Myocyte (in vitro differentiated cells): Measurements from ENCODE around the gene TMC4. TPM values are rescaled to one million over a fixed set of nuclear protein-coding genes. Genes with fewer than 3 reads are reported as not detected.
A peak's percentile ranks its signal among the peaks of the same experiment; 100 is the strongest.
"Not testable (repeated sequence)": the region's sequence is repeated elsewhere in the genome, so short reads cannot be mapped to it uniquely, and the experiment has no call there.

Source experiments
- DNase-seq: peaks from one replicate; pipeline ENCODE4 v3.0.0-alpha.2; 2012; ENCODE audit warnings: low read depth
- polyA plus RNA-seq: library from polyadenylated mRNA; unstranded; fragments of >200 nt; gene quantifications from one replicate; pipeline ENCODE4 v1.2.1, GENCODE V29; 2012; ENCODE audit warnings: missing spikeins
- total RNA-seq: library from RNA; depleted of rRNA; stranded (reverse); fragments of >200 nt; gene quantifications from 2 replicates; pipeline ENCODE4 v1.2.3, GENCODE V29; 2014

TMC4 gene, protein sequence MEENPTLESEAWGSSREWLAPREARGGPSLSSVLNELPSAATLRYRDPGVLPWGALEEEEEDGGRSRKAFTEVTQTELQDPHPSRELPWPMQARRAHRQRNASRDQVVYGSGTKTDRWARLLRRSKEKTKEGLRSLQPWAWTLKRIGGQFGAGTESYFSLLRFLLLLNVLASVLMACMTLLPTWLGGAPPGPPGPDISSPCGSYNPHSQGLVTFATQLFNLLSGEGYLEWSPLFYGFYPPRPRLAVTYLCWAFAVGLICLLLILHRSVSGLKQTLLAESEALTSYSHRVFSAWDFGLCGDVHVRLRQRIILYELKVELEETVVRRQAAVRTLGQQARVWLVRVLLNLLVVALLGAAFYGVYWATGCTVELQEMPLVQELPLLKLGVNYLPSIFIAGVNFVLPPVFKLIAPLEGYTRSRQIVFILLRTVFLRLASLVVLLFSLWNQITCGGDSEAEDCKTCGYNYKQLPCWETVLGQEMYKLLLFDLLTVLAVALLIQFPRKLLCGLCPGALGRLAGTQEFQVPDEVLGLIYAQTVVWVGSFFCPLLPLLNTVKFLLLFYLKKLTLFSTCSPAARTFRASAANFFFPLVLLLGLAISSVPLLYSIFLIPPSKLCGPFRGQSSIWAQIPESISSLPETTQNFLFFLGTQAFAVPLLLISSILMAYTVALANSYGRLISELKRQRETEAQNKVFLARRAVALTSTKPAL
- 0.86 and 4.2 TPM in 2 replicates for total RNA-seq
- polyA plus RNA-seq: 1.7 TPM

DNA sequence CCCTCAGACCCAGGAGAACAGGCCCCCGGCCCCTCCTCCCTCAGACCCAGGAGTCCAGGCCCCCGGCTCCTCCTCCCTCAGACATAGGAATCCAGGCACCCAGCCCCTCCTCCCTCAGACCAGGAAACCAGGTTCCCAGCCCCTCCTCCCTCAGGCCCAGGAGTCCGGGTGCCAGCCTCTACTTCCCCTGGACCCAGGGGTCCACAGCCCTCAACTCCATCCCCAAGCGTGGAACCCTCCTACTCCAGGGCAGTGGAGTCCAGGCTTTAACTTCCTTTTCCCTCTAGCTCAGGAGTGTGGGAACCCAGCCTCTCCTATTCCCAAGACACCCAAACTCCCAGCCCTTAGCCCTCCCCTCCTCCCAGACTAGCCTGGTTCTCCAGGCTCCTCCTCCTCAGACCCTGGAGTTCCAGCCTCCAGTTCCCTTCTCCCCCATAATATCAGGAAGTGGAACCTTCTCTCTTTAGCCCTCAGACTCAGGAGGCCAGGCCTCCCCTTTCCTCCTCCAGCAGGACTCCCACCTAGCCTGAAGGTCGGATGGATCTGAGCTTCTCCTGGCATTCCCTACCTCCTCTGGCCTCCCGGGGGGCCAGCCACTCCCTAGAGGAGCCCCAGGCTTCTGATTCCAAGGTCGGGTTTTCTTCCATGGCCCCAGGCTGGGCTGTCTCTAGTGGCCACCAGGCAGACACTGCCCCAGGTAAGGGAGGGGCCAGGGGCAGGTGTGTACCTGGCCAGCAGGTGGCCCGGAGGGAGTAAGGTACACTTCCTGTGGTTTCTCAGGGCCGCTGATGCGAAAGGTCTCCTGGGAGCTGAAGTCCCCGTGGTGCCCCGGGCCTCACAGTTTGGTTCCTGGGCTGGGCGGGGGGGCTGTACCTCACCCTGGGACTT lies at the start of gene TMC4:
TSS of gene TMC4 (minus strand) at position 690 of the 888 bp plus-strand sequence. CDS start at position 647, 43 bp downstream.
- no peak for DNase-seq

DNA sequence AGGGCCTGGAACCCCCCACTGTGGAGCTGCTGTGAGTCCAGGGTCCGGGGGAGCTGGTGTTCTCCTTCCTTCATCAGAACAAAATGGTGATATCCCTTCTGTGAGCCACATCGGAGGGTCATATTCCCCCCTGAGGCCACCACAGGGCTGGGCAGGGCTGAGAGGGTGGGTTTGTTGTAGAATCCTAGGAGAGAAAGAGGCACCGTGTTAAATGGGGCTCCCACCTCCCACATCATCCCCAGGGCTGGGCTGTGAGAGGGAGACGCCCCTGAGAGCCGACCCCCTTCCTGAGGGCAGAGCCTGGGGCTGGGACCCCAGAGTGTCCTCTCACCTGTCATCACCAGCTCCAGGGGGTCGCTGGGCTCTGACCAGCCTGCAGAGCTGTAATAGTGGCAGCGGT lies 49.0 kb upstream of the TMC4 start:
- not testable (repeated sequence) for DNase-seq

DNA sequence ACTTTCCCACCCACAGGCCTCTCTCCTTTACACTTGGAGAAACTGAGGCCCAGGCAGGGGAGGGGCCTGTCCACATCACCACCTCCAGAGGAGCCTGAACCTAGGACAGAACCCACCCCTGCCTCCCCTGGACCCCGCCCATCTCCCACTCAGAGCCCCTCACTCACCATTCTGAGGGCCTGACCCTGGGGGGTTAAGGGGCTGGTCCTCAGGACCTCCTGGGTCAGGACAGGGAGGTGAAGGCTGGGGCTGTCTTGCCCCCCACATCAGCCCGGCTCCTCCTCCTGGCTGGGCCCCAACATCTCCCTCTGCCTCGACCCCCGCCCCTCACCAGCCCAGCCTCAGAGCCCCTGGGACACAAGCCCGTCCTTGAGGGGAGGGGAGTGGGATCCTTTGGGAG lies 46.7 kb upstream of the TMC4 start:
- not testable (repeated sequence) for DNase-seq

DNA sequence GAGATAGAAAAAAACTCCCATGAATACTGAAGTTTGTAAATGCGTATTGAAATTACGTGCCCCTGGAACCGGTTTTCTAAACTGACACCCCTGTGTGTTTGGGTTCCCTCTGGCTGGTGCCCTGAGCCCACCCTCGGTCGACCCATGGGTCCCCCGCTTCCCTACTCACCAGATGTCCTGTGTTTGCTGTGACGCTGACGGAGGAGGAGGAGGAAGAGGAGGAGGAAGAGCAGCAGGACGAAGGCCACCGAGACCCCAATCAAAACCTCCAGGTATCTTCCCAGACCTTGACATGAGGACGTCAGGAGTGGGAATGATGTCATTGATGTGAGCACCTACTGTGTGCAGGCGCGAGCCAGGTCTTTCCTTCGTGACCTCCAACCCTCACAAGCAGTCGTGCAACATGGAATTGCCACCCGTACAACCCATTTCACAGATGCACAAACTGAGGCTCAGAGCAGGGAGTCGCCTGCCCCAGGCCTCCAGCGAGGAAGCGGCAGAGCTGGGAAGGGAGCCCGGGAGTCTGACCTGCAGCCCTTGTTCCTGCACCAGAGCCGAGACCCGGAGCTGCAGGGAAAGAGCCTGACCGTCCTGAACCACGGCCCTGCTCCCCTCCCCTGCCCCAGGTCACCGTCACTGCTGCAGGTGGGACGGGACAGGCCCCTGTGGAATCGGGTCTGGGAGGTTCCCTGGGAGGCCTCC lies 46.2 kb upstream of the TMC4 start:
- no peak for DNase-seq

DNA sequence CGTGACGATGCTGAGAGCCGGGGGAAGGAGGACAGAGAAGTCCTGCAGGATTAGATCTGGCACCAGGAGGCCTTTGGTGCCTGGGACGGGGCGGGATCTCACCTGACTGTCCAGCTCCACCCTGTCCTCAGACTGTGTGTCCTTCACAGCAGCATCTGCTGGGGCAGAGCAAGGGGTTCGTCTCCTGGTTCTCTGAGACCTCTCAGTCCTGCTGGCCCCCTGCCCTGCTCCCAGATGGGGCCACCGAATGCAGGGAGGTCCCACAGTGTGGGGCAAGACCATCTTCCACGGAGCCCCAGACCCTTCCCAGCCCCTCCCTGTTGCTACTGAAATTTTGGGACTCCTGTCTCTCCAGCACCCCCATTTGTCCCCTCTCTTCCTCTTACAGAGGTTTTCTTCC lies 45.3 kb upstream of the TMC4 start:
- no peak for DNase-seq

DNA sequence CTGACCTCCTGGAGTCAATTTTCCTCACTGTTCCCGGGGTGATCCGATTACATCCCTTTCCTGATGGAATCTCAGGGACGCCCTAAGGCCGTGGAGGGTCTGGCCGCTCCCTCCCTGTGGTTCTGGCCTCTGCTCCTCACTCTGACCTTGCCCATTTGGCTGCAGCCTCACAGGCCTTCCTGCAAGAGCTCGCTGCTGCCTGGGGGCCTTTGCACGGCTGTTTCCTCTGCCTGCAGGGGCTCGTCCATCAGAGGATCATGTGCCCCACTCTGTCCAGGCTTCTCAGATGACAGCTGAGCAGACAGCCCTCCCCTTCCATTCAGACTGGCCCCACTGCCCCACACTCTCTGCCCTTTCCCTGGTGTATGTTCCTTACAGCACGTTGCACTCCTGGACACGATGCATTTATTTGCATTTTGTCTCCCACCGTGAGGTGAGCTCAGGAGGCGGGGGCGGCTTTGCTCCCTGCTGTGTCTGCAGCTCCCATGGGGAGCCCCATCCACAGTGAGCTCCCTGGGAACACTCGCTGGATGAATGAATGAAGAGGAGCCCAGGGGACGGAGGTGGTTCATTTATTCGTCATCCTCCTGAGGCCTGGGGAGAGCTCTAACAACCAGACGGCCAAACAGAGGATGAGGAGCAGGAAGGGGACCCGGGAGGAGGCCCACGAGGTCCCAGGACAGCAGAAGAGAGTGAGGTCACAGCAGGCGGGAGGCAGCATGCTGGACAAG lies 44.7 kb upstream of the TMC4 start:
- not testable (repeated sequence) for DNase-seq

DNA sequence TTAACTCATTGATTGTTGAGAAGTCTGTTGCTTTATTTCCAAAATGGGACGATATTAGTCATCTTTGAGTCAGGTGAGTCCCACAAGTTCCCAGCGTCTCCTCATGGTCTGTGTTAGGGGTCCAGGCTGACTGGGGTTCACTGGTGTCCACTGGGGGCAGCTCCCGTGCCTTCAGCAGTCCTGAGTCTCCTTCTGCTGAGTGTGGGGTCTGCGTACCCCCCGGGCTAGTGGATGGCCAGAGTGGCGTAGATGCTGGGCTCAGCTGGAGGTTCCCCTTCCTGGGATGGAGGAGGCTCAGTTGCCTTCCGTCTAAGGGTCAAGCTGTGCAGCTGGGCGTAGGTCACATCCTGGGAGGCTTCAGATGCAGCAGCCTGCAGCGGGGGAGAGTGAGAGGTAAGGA lies 43.9 kb upstream of the TMC4 start:
- no peak for DNase-seq

DNA sequence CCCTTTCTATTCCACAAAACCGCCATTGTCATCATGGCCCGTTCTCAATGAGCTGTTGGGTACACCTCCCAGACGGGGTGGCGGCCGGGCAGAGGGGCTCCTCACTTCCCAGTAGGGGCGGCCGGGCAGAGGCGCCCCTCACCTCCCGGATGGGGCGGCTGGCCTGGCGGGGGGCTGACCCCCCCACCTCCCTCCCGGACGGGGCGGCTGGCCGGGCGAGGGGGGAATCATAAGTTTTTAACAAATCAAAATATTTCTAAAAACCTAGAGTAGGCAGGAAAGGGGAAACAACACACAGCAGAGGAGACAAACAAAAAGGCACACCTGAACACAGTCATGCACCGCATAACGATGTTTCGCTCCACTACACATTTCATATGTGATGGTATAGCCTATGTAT lies 41.8 kb upstream of the TMC4 start:
- not testable (repeated sequence) for DNase-seq

DNA sequence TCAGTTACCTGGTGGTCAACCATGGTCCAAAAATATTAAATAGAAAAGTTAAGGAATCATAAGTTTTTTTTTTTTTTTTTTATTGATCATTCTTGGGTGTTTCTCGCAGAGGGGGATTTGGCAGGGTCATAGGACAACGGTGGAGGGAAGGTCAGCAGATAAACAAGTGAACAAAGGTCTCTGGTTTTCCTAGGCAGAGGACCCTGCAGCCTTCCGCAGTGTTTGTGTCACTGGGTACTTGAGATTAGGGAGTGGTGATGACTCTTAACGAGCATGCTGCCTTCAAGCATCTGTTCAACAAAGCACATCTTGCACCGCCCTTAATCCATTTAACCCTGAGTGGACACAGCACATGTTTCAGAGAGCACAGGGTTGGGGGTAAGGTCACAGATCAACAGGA lies 41.3 kb upstream of the TMC4 start:
- not testable (repeated sequence) for DNase-seq

DNA sequence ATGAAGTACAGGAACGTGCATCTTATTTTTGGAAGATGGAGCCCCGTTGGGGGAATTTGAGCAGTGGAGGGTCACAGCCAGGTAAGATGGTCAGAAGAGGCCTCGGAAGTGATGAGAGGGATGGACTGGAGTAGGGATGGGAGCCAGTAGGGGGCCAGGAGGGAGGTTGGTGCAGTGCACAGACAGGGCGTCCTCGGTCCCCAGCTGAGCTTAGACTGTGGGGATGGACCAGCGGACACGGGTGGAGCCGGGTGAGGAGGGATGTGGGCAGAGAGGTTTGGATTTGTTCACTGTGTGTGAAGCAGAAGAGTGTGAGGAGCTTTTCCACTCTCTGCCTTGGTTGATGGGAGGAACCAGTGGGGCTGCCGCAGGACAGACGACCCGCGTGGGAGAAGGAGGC lies 38.3 kb upstream of the TMC4 start:
- no peak for DNase-seq

DNA sequence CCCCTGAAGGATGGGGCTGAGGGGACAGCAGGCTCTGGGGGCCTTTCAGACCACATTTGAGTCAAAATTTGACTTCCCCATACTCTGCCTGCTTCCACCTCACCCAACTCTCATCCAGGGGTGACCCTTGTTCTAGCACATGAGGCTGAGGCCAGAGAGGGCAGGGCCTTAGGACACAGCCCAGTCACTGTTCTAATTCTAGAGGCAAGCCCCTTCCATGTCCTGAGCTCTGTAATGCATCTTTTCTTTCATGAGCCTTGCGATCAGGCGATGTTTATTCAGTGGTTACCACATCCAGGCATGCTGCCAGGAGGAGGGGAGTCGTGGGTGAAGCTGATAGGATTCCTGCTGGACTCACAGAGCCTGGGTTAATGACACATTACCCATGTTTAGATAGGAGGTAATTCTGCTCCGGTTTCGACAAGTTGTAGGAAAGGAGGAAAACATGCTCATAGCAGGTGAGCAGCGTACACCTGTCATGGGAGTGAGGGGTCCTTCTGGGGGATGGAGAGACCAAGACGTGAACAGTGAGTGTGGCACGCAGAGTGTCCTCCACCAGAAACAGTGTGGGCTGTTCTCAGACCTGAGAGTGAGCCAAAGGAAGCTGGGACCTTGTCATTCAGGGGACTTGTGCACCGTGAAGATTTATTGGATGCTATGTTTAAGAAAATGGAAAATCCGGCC lies 37.0 kb upstream of the TMC4 start:
- peak; percentile 99 for DNase-seq

DNA sequence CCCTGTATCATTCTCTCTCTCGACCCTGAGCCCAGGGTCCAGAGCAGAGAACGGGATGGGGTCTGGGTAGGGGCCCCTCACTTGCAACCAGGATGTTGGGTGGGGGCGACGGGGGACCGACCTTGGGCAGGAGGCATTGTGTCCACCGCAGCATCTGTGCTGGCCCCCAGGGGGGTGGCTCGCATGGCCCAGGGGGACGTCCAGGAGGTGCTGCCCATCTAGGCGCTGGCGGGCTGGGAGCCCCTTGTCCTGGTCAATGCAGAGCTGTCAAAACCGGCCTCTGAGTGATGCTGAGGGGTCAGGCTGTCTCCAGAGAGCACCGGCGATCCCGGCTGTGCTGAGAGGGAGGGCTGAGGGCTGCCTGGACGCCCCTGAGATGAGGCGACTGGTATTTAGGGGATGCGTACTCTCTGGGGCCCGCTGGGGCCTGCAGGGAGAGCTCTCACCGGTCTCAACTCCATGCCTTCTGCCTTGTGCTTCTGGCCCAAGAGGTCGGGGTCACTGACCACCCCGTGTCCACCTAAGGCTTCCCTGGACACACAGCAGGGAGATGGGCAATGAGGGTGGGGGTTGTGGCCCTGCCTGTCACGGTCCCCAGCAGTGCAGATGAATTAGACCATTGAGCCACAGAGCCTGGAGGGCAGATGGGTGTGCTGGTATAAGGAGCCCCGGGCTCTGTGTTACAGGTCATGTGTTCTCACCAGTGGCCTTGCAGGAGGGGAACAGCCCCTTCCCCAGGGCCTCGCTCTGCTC lies 36.3 kb upstream of the TMC4 start:
- DNase-seq: peak; percentile 17

DNA sequence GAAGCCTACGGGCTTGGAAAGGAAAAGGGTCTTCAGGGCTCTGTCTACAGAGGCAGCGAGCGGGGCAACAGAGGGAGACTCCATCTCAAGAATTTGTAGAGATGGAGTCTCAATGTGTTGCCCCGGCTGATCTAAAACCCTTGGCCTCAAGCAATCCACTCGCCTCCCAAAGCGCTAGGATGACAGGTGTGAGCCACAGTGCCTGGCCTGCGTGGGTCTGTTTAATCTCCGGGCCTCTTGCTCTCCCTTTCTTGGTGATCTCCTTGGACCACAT lies 35.8 kb upstream of the TMC4 start:
- peak; percentile 52 for DNase-seq

DNA sequence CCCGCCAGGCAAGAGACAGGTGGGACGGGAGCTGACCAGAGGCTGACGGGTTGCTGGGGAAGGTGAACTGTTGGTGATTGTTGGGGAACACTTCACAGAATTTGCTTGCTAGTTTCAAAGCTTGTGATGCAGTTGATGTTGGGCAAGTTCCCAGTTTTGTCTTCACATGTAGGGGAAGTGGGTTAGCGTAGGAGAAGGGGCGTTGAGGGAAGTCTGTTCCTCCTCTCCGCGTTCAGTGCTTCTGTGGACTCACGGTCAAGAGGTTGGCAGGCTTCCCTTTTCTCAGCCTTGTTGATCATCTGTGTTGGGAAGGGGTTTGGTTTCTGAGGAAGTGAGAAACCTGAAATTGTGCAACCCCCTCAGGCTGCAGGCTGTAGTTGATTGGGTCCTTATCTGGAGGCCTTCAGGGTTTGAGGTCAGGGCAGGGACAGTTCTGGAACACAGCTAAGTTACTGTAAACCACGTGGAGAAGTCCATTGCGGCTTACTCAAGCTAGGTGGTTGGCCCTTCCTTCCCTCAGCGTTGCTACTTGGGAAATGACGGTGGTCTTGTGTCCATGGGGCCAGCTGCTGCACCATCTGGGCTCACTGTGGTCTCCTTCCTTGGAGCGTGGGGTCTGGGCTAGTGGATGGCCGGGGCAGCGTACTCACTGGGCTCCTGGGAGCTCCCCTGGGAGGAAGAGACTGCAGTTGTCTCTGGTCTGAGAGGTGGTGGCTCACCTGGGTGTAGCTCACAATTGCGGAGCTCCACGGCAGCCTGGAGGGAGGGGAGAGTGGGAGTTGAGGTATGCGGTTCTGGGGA lies 35.2 kb upstream of the TMC4 start:
- peak; percentile 83 for DNase-seq

DNA sequence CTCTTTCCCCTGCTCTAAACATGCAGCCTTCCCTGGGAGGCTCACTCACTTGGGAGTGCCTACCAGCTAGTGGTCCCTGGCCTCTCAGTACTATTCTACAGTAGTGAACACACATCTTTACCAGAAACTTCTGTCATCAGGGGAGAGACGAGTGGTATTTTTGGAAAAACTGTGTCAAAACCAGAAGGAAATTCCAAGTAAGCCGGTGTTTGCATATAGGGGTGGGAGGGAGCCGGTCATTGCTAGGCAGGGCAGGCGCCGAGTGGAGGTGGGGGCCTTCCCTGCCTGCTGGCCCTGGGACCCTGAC lies 34.7 kb upstream of the TMC4 start:
- DNase-seq: no peak

DNA sequence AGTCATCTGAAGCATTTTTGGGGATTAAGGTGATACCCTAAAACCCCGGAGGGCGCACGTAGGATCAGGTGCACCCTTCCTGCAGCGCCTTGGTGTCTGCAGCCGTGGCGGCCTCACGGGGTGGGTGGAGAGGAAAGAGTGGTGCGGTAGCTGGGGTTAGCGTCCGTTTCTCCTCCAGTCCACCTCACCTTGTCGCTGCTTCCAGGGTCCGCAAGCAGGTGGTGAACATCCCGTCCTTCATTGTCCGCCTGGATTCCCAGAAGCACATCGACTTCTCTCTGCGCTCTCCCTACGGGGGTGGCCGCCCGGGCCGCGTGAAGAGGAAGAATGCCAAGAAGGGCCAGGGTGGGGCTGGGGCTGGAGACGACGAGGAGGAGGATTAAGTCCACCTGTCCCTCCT lies 34.2 kb upstream of the TMC4 start:
- not testable (repeated sequence) for DNase-seq

DNA sequence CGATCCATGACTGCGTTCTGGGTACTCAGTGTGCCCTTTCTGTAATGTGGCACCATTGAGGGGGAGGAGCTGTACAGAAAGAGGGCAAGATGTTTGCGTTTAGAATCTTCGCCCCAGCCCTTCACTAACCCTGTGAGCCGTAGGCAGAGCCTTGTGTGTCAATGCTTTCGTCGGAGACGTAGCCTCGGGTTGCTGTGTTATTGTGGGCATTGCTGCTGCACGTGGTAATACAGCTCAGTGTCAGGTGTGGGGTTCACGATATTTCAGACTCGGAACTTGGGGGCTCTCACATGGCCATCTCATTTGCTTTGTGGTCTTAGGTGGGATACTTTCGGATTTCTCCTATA lies 33.8 kb upstream of the TMC4 start:
- no peak for DNase-seq

DNA sequence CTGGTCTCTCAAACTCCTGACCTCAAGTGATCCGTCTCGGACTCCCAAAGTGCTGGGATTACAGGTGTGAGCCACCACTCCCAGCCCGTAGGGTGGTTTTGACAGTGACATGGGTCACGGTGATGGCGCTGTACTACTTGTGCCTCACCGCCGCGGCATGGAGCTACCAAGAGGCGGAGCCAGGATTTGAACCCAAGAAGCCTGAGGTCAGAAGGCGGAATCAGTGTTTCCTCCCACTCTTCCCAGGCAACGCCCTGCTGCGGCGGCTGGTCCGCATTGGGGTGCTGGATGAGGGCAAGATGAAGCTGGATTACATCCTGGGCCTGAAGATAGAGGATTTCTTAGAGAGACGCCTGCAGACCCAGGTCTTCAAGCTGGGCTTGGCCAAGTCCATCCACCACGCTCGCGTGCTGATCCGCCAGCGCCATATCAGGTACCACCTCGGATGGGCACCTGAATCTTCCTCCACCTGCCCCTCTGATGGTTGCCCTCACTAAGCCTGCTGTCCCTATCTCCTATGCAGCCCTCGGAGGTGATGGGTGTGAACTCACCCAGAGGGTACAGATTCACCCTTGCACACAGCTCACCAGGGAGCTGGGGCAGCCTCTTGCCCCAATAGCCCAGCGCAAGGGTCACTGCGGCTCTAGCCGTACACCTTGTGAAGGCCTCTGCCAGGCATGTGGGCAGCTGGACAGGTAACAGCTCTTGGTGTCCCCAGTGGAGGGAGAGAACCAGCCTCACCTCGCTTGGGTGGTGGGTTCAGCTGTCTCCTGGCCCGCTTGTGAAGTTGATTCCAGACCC lies 33.3 kb upstream of the TMC4 start:
- no peak for DNase-seq
